T1000 (cell line): ENCODE measurements around the gene FAM174B.

Experiments used
- DNase-seq: peaks from one replicate; lab custom pipeline; 2025; ENCODE audit warnings: mixed read lengths; lab: John Stamatoyannopoulos, UW

The FAM174B gene

GRCh38 chr15:92638709-92639365, 16.7 kb downstream of the FAM174B start:
- no peak for DNase-seq

- no peak for DNase-seq
These were observed 17.3 kb downstream of the FAM174B start for GRCh38 chr15:92638291-92638708.

GRCh38 chr15:92637626-92638025, 17.9 kb downstream of the FAM174B start:
- DNase-seq = no peak

GRCh38 chr15:92636908-92637481, 18.6 kb downstream of the FAM174B start:
- DNase-seq = no peak

GRCh38 chr15:92636401-92636907, 19.1 kb downstream of the FAM174B start:
- DNase-seq = no peak

- DNase-seq = no peak
These were observed 20.8 kb downstream of the FAM174B start for GRCh38 chr15:92634671-92635201.

- no peak for DNase-seq
These were observed 21.5 kb downstream of the FAM174B start for GRCh38 chr15:92634060-92634459.

GRCh38 chr15:92633418-92633817, 22.2 kb downstream of the FAM174B start:
- no peak for DNase-seq

GRCh38 chr15:92633001-92633400, 22.6 kb downstream of the FAM174B start:
- DNase-seq = no peak

GRCh38 chr15:92631721-92632120, 23.9 kb downstream of the FAM174B start:
- DNase-seq = no peak

GRCh38 chr15:92629975-92630626, 25.5 kb downstream of the FAM174B start:
- no peak for DNase-seq

- DNase-seq = no peak
These were observed 26.1 kb downstream of the FAM174B start for GRCh38 chr15:92629276-92629974.

GRCh38 chr15:92627014-92627413, 28.6 kb downstream of the FAM174B start:
- DNase-seq = no peak

GRCh38 chr15:92625251-92625980, 30.2 kb downstream of the FAM174B start:
- DNase-seq = no peak

GRCh38 chr15:92624401-92624991, 31.1 kb downstream of the FAM174B start:
- DNase-seq = no peak

GRCh38 chr15:92623435-92623834, 32.1 kb downstream of the FAM174B start:
- DNase-seq = no peak

- no peak for DNase-seq
These were observed 33.5 kb downstream of the FAM174B start for GRCh38 chr15:92621972-92622533.

GRCh38 chr15:92620991-92621390, 34.6 kb downstream of the FAM174B start:
- DNase-seq = no peak

GRCh38 chr15:92619145-92620101, 36.2 kb downstream of the FAM174B start:
- no peak for DNase-seq
